ENCODE data around the gene HUNK.
"Not testable (repeated sequence)": the region's sequence is repeated elsewhere in the genome, so short reads cannot be mapped to it uniquely, and the experiment has no call there.

Gene HUNK

DNA sequence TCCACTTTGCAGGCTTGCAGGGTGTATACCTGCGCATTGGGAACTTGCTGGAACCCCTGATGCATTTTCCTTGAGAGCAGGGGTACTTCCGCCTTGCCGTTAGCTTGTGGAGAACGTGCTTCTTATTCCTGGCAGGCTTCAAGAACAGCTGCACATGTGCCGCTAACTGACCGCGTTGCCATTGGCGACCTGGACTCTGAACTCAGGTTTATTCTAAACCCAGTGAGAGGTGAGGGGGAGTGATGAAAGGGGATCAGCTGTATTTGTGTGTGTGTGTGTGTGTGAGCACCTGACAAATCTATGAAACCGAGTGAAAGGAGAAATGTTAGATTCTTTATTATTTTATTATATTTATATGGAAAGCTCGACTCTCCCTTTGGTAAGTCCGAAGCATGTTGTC lies 128.6 kb downstream of the HUNK start:
- DNase-seq (ENCODE audit: low spot score): no peak

DNA sequence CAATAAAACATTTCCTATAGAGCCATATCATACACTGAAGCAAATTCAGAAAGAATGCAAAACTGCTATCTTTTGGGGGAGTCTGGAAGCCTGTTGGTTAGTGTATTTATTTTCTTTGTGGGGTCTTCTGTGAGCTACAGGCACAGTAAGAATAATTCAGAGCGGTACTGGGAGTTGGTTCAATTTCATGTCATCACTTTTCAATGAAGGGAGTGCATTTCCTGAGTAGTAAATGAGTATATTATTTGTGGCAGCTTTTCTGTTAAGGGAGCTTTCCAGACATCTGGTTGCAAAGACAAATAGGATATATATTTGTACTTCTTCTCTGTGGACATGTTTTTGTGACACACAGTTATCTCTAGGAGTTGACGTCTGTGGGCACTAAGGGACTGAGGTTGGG lies 130.6 kb downstream of the HUNK start:
- DNase-seq (ENCODE audit: low spot score): no peak

DNA sequence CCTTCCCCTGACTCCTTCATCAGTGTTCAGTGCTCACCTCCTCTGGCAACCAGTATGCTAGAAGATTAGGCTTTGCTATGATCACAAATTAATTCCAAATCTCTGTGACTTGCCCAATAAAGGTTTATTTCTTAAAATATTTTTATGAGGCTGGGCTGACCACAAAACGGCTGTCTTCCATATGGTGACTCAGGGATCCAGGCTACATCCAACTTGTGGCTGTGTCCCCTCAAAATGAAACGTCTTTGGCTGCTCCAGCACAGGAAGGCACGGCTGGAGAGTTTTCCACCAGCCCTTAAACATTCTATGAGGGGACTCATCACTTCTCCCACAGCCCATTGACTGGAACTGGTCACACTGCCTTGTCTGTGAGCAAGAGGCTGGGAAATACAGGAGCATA lies 131.5 kb downstream of the HUNK start:
- no peak for DNase-seq (ENCODE audit: low spot score)

GRCh38 chr21:32007456-32007855 lies 134.6 kb downstream of the HUNK start:
- no peak for DNase-seq (ENCODE audit: low spot score)

- DNase-seq (ENCODE audit: low spot score): no peak
These were observed 135.9 kb downstream of the HUNK start for GRCh38 chr21:32008714-32009113.

DNA sequence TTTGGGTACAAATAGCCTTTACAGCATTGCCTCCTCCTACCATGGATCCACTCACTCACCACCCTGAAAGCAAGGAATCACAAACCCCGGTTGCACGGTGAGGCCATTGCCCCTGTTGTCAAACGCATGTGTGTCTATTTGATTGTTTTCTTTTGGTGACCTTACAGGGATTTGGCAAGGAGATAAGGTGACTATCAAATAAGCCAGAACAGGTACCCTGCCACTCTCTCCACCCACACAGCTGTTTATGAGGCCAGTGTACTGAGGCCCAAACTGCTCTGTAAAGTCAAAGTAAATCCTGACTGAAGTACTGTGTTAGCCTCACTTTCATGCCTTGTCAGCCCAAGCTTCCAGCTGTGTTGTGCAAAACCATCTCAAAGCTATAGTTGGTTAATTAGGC lies 136.4 kb downstream of the HUNK start:
- no peak for DNase-seq (ENCODE audit: low spot score)

DNA sequence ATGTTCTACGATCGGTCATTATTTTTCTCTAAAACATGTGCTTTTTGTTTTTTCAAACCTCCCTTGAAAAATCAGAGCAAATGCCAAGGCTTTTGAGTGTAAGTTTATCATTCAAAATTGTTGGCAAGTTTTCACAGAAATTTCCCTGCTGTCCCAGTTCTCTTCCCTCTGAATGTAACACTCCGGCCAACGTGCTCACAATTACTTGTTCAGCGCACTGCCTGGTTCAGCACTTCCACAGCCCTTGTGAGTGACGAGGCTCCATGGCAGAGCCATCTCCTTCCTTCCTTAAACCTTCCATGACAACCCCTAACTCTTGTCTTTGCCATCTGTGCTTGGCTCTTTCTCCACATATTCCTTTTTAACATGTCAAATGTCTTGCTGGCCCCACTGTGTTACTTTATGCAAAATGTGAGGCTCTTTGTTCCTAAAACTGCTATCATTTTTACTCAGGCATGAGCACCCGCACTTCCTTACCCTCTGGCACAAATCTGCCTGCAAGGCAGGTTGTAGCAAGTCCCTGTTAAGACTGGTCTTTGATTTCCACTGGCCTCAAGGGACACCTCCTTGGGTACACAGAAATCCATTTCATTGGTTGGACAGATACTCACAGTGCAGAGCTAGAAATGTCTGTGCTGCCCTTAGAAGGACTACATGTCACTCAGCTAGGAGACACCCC lies 142.8 kb downstream of the HUNK start:
- no peak for DNase-seq (ENCODE audit: low spot score)

GRCh38 chr21:32018381-32018780 lies 145.6 kb downstream of the HUNK start:
- no peak for DNase-seq (ENCODE audit: low spot score)

DNA sequence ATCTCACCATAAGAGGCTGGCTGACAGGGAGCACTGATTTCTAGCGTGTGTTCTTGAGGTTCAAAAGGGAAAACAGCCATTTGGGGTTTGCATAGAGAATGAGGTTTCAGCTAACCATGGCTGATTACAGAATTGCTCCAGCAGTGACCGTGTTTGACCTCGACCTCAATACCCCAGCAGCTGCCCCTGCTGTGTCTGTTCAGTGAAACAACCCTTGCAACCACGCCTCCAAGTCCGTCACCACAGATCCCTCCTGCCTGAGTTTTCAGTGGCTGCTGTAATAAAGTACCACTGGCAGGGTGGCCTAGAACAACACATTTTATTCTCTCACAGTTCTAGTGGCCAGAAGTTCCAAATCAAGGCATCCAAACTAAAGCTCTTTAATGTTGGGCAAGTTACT lies 147.7 kb downstream of the HUNK start:
- no peak for DNase-seq (ENCODE audit: low spot score)

DNA sequence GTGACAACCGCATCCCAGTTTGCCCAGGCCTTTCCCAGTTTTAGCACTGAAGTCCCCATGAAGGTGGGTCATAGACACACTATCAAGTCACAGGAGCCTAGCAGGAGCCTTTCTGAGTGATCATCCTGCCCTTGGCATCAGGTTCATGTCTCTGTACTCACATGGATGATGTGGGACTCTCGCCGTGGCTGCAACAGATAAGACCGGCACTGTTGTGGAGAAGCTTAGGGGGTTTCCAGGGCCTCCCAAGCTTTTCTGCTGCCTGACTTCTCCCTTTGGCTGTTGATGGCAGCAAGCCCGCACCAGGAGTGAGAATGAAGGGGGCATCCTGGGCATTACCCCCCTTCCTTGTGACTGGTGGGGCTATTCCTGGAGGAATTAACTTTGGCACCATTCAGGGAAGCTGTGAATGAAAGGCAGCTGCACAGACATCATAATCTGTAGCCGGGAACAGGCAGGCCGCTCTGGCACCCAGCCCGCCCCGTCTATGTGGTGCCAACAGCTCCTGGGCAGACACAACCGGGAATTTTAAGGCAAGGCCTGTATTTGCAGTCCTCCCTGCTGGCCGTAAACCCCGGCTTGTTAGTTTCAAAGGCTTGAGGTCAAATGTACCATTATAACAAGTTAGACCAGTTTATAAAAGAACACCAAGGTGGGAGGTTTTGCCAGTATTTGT lies 148.6 kb downstream of the HUNK start:
- no peak for DNase-seq (ENCODE audit: low spot score)

GRCh38 chr21:32022146-32022545 lies 149.3 kb downstream of the HUNK start:
- DNase-seq (ENCODE audit: low spot score): no peak

- no peak for DNase-seq (ENCODE audit: low spot score)
These were observed 157.4 kb downstream of the HUNK start for GRCh38 chr21:32030146-32030652.

GRCh38 chr21:32034850-32035249 lies 162.0 kb downstream of the HUNK start:
- no peak for DNase-seq (ENCODE audit: low spot score)

GRCh38 chr21:32035617-32036016 lies 162.8 kb downstream of the HUNK start:
- no peak for DNase-seq (ENCODE audit: low spot score)

DNA sequence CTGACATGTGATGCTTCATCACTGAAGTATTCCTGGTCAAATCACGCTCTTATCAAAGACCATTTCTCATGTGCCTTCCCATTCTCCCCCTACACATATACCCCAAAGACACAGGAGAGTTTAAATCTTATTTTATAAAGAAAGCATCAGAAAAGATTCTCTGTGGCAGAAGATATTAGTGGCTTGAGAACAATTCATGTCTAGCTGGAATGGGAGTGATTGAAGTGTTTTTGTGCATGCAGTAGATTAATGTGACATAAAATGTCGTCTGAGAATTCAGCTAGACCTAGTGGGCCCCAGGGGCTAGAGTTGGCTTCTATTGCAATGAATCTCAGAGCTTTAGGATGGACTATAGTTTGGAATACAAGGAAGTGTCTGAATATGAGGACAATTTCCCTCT lies 163.9 kb downstream of the HUNK start:
- DNase-seq (ENCODE audit: low spot score): no peak

DNA sequence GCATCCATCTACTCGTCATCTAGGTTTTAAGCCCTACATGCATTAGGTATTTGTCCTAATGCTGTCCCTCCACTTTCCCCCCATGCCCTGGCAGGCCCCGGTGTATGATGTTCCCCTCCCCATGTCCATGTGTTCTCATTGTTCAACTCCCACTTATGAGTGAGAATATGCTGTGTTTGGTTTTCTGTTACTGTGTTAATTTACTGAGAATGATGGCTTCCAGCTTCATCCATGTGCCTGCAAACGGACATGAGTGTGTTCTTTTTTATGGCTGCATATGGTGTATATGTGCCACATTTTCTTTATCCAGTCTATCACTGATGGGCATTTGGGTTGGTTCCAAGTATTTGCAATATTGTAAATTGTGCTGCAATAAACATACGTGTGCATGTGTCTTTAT lies 165.9 kb downstream of the HUNK start:
- DNase-seq (ENCODE audit: low spot score): not testable (repeated sequence)

GRCh38 chr21:32043458-32043857 lies 170.6 kb downstream of the HUNK start:
- DNase-seq (ENCODE audit: low spot score): no peak

DNA sequence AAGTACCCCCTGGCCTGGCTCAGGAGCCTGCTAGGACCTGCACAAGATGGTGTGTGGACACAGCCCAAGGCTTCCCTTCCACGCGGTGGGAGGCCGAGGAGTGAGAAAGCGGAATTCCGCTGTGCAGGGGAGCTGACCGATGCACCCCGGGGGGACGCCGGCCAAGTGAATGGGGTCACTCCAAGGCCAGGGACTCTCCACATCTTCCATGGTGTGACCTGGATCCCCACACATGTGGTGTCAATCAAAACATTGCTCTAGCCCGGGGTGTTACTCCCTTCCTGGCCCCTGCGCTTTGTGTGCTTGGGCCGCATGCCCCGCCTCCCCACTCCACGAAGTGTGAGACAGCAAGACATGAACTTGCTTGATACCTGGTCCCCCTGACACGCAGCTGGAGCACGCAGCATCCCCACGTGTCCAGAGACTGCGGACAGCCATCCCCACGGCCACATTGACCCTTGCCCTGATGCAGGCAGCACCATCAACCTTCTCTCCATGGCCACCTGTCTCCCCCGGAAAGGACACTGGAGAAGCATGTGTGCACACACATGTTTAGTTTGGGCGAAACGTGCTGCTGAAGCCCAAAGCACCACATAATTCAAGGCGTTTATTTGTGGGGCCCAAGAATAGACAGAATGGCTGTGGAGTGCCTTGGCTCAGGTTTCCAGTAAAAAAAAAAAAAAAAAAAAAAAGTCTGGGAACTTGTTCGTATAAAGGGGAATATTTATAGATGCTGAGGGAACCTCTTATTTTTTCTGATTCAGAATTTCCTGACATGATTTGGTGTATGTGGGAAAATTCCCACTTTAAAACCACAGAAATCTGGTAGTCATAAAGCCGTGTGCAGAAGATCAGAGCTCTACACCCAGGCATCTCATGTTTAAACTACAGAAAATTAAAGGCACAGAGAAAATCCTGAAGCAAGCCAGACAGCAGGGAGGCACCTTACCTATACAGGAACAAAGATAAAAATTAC lies 171.7 kb downstream of the HUNK start:
- DNase-seq (ENCODE audit: low spot score): no peak

GRCh38 chr21:32046191-32046590 lies 173.4 kb downstream of the HUNK start:
- no peak for DNase-seq (ENCODE audit: low spot score)

DNA sequence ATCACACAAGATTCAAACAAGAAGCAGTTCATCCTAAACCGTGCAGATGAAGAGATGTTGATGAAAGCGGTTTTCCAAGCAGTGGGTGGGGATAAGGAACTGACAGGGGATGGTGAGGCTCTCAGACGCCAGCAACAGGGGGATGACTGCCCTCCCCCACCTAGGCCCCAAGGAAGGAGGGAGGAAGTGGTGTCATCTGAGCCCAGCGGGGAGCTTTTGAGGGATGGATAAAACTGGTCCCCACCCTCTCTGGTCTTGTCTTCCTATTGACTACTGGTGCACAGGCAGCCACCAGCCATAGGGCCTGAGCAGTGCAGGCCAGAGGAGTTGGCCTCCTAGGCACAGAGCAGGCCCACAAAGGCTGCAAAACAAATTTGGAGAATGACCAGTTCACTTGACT lies 175.5 kb downstream of the HUNK start:
- DNase-seq (ENCODE audit: low spot score): no peak
